DMS114 treated with DMSO at 0.1 percent for 48 hours (cell line): Measurements from ENCODE around the gene LMNB1.
A peak's percentile ranks its signal among the peaks of the same experiment; 100 is the strongest.
"Not testable (repeated sequence)": the region's sequence is repeated elsewhere in the genome, so short reads cannot be mapped to it uniquely, and the experiment has no call there.

Experiments
- DNase-seq: peaks from one replicate; lab custom pipeline; 2025; ENCODE audit not compliant: unreplicated experiment; lab: John Stamatoyannopoulos, UW

The LMNB1 gene

GRCh38 chr5:126778675-126779403 lies 1.9 kb downstream of the LMNB1 start:
- no peak for DNase-seq

- peak; percentile 75 for DNase-seq
Measured at GRCh38 chr5:126780165-126780827, 3.4 kb downstream of the LMNB1 start.

- DNase-seq, result not testable (repeated sequence)
Measured at GRCh38 chr5:126788409-126788808, 11.5 kb downstream of the LMNB1 start.

- no peak for DNase-seq
Measured at GRCh38 chr5:126793097-126793496, 16.2 kb downstream of the LMNB1 start.

- DNase-seq, result not testable (repeated sequence)
Measured at GRCh38 chr5:126793648-126794047, 16.7 kb downstream of the LMNB1 start.

GRCh38 chr5:126794157-126794828 lies 17.4 kb downstream of the LMNB1 start:
- no peak for DNase-seq

- DNase-seq, result no peak
Measured at GRCh38 chr5:126799780-126800179, 22.8 kb downstream of the LMNB1 start.

- DNase-seq, result no peak
Measured at GRCh38 chr5:126801174-126801991, 24.4 kb downstream of the LMNB1 start.

- DNase-seq, result peak; percentile 36
Measured at GRCh38 chr5:126801992-126802294, 25.0 kb downstream of the LMNB1 start.

GRCh38 chr5:126805063-126805462 lies 28.1 kb downstream of the LMNB1 start:
- DNase-seq, result no peak

GRCh38 chr5:126808521-126808988 lies 31.6 kb downstream of the LMNB1 start:
- peak; percentile 50 for DNase-seq

- no peak for DNase-seq
Measured at GRCh38 chr5:126809916-126810315, 33.0 kb downstream of the LMNB1 start.

GRCh38 chr5:126810596-126811380 lies 33.9 kb downstream of the LMNB1 start:
- DNase-seq, result no peak

GRCh38 chr5:126811515-126812198 lies 34.7 kb downstream of the LMNB1 start:
- DNase-seq, result no peak

GRCh38 chr5:126812199-126812570 lies 35.2 kb downstream of the LMNB1 start:
- DNase-seq, result no peak

GRCh38 chr5:126813799-126814198 lies 36.9 kb downstream of the LMNB1 start:
- DNase-seq, result not testable (repeated sequence)

GRCh38 chr5:126814721-126815404 lies 37.9 kb downstream of the LMNB1 start:
- DNase-seq, result no peak

GRCh38 chr5:126816649-126817048 lies 39.7 kb downstream of the LMNB1 start:
- DNase-seq, result no peak

GRCh38 chr5:126818736-126819135 lies 41.8 kb downstream of the LMNB1 start:
- no peak for DNase-seq
